Mesenchymal stem cell (in vitro differentiated cells and primary cell): ENCODE results near the gene TNFRSF12A. TPM values are rescaled to one million over a fixed set of nuclear protein-coding genes. Genes with fewer than 3 reads are reported as not detected.
"Not testable (repeated sequence)": the region's sequence is repeated elsewhere in the genome, so short reads cannot be mapped to it uniquely, and the experiment has no call there.

Source experiments
- DNase-seq: peaks from one replicate; pipeline ENCODE4 v3.0.0-alpha.2; 2013
- H2AFZ ChIP-seq: one replicate; pipeline ENCODE4 v1.6.1; 2013; ENCODE audit warnings: low read depth, mild to moderate bottlenecking, control low read depth, inconsistent platforms, low read length, moderate library complexity
- H2AK5ac ChIP-seq: 2 replicates; pipeline ENCODE4 v1.6.1; 2013; ENCODE audit warnings: low read length, moderate library complexity, mild to moderate bottlenecking, inconsistent platforms; ENCODE audit not compliant: severe bottlenecking
- H2BK120ac ChIP-seq: one replicate; pipeline ENCODE4 v1.6.1; 2013; ENCODE audit warnings: low read depth, mild to moderate bottlenecking, inconsistent platforms, low read length, moderate library complexity
- H2BK12ac ChIP-seq, 2 experiments: one replicate each; pipeline ENCODE4 v1.6.1; 2013; ENCODE audit warnings: inconsistent platforms in 2 of 2, low read length in 2 of 2, mild to moderate bottlenecking in 2 of 2, moderate library complexity in 2 of 2, control low read depth in 1 of 2
- H2BK15ac ChIP-seq: one replicate; pipeline ENCODE4 v1.6.1; 2013; ENCODE audit warnings: mild to moderate bottlenecking, low read depth, inconsistent platforms; ENCODE audit not compliant: poor library complexity, severe bottlenecking
- H2BK5ac ChIP-seq: 2 replicates; pipeline ENCODE4 v1.6.1; 2013; ENCODE audit warnings: low read depth, mild to moderate bottlenecking, low read length, control low read depth, inconsistent platforms; ENCODE audit not compliant: poor library complexity, severe bottlenecking
- H3K14ac ChIP-seq, 2 experiments: one replicate each; pipeline ENCODE4 v1.6.1; 2013; ENCODE audit warnings: inconsistent platforms in 2 of 2, low read length in 2 of 2, control low read depth in 1 of 2, mild to moderate bottlenecking in 1 of 2, moderate library complexity in 1 of 2
- H3K18ac ChIP-seq, 2 experiments: one replicate each; pipeline ENCODE4 v1.6.1; 2013; ENCODE audit warnings: inconsistent platforms in 2 of 2, low read length in 2 of 2, control low read depth in 1 of 2, low read depth in 1 of 2, mild to moderate bottlenecking in 1 of 2
- H3K23ac ChIP-seq, 2 experiments: one replicate each; pipeline ENCODE4 v1.6.1; 2013; ENCODE audit warnings: inconsistent platforms in 2 of 2, low read length in 2 of 2, mild to moderate bottlenecking in 2 of 2, moderate library complexity in 2 of 2, control low read depth in 1 of 2
- H3K27ac ChIP-seq: 2 replicates; pipeline ENCODE4 v1.5.1; 2013; ENCODE audit warnings: mild to moderate bottlenecking, moderate library complexity, low read length, control low read depth, inconsistent platforms; ENCODE audit not compliant: poor library complexity, severe bottlenecking
- H3K27me3 ChIP-seq, 2 experiments: 2 replicates each; pipeline versions ENCODE4 v1.6.1 to v1.7.0; 2013; ENCODE audit warnings: low read length in 2 of 2, mild to moderate bottlenecking in 2 of 2, moderate library complexity in 2 of 2, control low read depth in 1 of 2, inconsistent platforms in 1 of 2; ENCODE audit not compliant: control insufficient read depth in 1 of 2, insufficient read depth in 1 of 2
- H3K36me3 ChIP-seq, 2 experiments: 2 replicates each; pipeline versions ENCODE4 v1.6.1 to v1.7.0; 2013; ENCODE audit warnings: low read length in 2 of 2, control low read depth in 1 of 2, inconsistent platforms in 1 of 2, low read depth in 1 of 2, mild to moderate bottlenecking in 1 of 2; ENCODE audit not compliant: insufficient read depth in 2 of 2, control insufficient read depth in 1 of 2
- H3K4ac ChIP-seq, 2 experiments: one replicate each; pipeline ENCODE4 v1.6.1; 2013; ENCODE audit warnings: inconsistent platforms in 2 of 2, low read length in 2 of 2, mild to moderate bottlenecking in 2 of 2, moderate library complexity in 2 of 2, control low read depth in 1 of 2, low read depth in 1 of 2
- H3K4me1 ChIP-seq: 2 replicates; pipeline ENCODE4 v1.6.1; 2013; ENCODE audit warnings: low read depth, low read length, control low read depth; ENCODE audit not compliant: control insufficient read depth, insufficient read depth
- H3K4me2 ChIP-seq: 2 replicates; pipeline ENCODE4 v1.6.1; 2013; ENCODE audit warnings: low read length, mild to moderate bottlenecking, inconsistent platforms; ENCODE audit not compliant: poor library complexity, severe bottlenecking
- H3K4me3 ChIP-seq, 2 experiments: 2 replicates each; pipeline versions ENCODE4 v1.5.1 to v1.7.0; 2013; ENCODE audit warnings: low read length in 2 of 2, mild to moderate bottlenecking in 2 of 2, control low read depth in 1 of 2, low read depth in 1 of 2; ENCODE audit not compliant: insufficient read depth in 1 of 2
- H3K79me1 ChIP-seq: replicated peaks from 2 replicates; pipeline ENCODE4 v1.6.1; 2013; ENCODE audit warnings: mild to moderate bottlenecking, control low read depth, low read length, inconsistent platforms; ENCODE audit not compliant: poor library complexity, severe bottlenecking
- H3K9ac ChIP-seq: 2 replicates; pipeline ENCODE4 v1.7.0; 2013; ENCODE audit warnings: mild to moderate bottlenecking, low read length, moderate library complexity
- H3K9me3 ChIP-seq: 2 replicates; pipeline ENCODE4 v1.7.0; 2013; ENCODE audit warnings: mild to moderate bottlenecking, low read length; ENCODE audit not compliant: control insufficient read depth
- H4K8ac ChIP-seq: one replicate; pipeline ENCODE4 v1.6.1; 2013; ENCODE audit warnings: inconsistent platforms, mild to moderate bottlenecking, low read length, moderate library complexity
- H4K91ac ChIP-seq: one replicate; pipeline ENCODE4 v1.6.1; 2013; ENCODE audit warnings: mild to moderate bottlenecking, low read length, inconsistent platforms
- WGBS: methylation state at CpG from one replicate; pipeline ENCODE4 v1.1.7; 2013; ENCODE audit warnings: mixed read lengths; 5-methylcytosine and 5-hydroxymethylcytosine counted together
- small RNA-seq: library from polyadenylated mRNA; stranded (forward); fragments of <200 nt; extraction: miRNeasy Mini kit (QIAGEN cat#:217004); gene quantifications from one replicate; pipeline ENCODE3, GENCODE V24; 2013; ENCODE audit warnings: low read depth

The TNFRSF12A gene

GRCh38 chr16:3069146-3069545, 49.0 kb downstream of the TNFRSF12A start:
- WGBS, result 92% methylated on average over 10 of the region's 11 CpGs
- not testable (repeated sequence) for H2AK5ac ChIP-seq, H4K8ac ChIP-seq, H3K18ac ChIP-seq, DNase-seq, H3K23ac ChIP-seq, H3K4me3 ChIP-seq, H2BK15ac ChIP-seq, H2AFZ ChIP-seq, H3K27ac ChIP-seq, H3K9me3 ChIP-seq, H3K79me1 ChIP-seq, H3K9ac ChIP-seq, H3K4me2 ChIP-seq, H3K14ac ChIP-seq, H4K91ac ChIP-seq, H2BK120ac ChIP-seq, H3K4ac ChIP-seq, H2BK12ac ChIP-seq, H2BK5ac ChIP-seq
- Histone ChIP-seq H3K27me3 (peaks cover 8 to 27% of the 10 kb centered on the region in 2 experiments), H3K4me1 (peaks cover 26% of the 10 kb centered on the region), H3K36me3 (peaks cover 0 to 26% of the 10 kb centered on the region in 2 experiments)

DNA sequence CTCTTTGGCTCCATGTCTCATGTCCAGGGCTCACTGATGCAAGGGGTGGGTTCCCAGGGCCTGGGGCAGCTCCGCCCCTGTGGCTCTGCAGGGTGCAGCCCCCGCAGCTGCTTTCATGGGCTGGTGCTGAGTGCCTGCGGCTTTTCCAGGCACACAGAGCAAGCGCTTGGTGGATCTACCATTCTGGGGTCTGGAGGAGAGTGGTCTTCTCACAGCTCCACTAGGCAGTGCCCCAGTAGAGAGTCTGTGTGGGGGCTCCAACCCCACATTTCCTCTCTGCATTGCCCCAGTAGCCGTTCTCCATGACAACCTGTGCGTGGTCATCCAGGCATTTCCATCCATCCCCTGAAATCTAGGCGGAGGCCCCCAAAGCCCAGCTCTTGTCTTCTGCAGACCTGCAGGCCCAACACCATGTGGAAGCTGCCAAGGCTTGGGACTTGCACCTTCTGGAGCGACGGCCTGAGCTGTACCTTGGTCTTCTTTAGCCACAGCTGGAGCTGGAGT, 50.5 kb downstream of the TNFRSF12A start:
- Histone ChIP-seq H4K8ac (no peak overlapping the region), H3K4me2 (no peak overlapping the region), H3K4ac (no peak overlapping the region), H3K4me3 (no peak overlapping the region), H3K9me3 (no peaks in the 10 kb centered on the region), H3K18ac (no peak overlapping the region), H2BK12ac (no peak overlapping the region), H3K36me3 (peaks cover 0 to 26% of the 10 kb centered on the region in 2 experiments), H2AFZ (no peak overlapping the region), H3K9ac (no peak overlapping the region), H3K27ac (no peak overlapping the region), H4K91ac (no peak overlapping the region), H3K23ac (no peak overlapping the region), H2BK120ac (no peak overlapping the region), H3K79me1 (peaks cover 4% of the 10 kb centered on the region), H3K14ac (no peak overlapping the region), H2BK5ac (no peak overlapping the region), H3K4me1 (peaks cover 14% of the 10 kb centered on the region), H2AK5ac (no peak overlapping the region), H3K27me3 (peaks cover 15 to 31% of the 10 kb centered on the region in 2 experiments), H2BK15ac (no peak overlapping the region)
- WGBS, result 86% methylated on average over 9 of the region's 9 CpGs
- DNase-seq, result no peak

- H3K27me3 ChIP-seq, result peaks cover 23 to 31% of the 10 kb centered on the region in 2 experiments
- H3K4me2 ChIP-seq, result no peak overlapping the region
- H3K36me3 ChIP-seq, result peaks cover 0 to 26% of the 10 kb centered on the region in 2 experiments
- H3K18ac ChIP-seq, result no peak overlapping the region
- no peak overlapping the region for H3K4me3 ChIP-seq
- no peak overlapping the region for H2AFZ ChIP-seq
- H4K91ac ChIP-seq, result no peak overlapping the region
- peaks cover 5% of the 10 kb centered on the region for H3K4me1 ChIP-seq
- no peak overlapping the region for H2AK5ac ChIP-seq
- no peak overlapping the region for H2BK120ac ChIP-seq
- H3K23ac ChIP-seq, result no peak overlapping the region
- H3K79me1 ChIP-seq, result peaks cover under 1% of the 10 kb centered on the region
- no peak overlapping the region for H3K9ac ChIP-seq
- H2BK12ac ChIP-seq, result no peak overlapping the region
- H3K4ac ChIP-seq, result no peak overlapping the region
- H3K14ac ChIP-seq, result no peak overlapping the region
- H3K27ac ChIP-seq, result no peak overlapping the region
- WGBS, result 86% methylated on average over 7 of the region's 7 CpGs
- DNase-seq, result no peak
- no peaks in the 10 kb centered on the region for H3K9me3 ChIP-seq
- H2BK15ac ChIP-seq, result no peak overlapping the region
- H2BK5ac ChIP-seq, result no peak overlapping the region
- H4K8ac ChIP-seq, result no peak overlapping the region
Measured at GRCh38 chr16:3071655-3072054, 51.5 kb downstream of the TNFRSF12A start.

Small RNA genes within 50 kb of the gene (small RNA-seq; reads per million reads assigned to genes)
- not detected for gene LINC00514
